ENCODE data around the gene PRPF6.
A peak's percentile ranks its signal among the peaks of the same experiment; 100 is the strongest.

Gene PRPF6

GRCh38 chr20:64052326-64052722, 71.4 kb downstream of the PRPF6 start:
- Histone ChIP-seq H3K9me3 (ENCODE audit: insufficient read depth, low read depth, low read length) (no peaks in the 10 kb centered on the region), H3K4me3 (ENCODE audit: low read length, poor library complexity, severe bottlenecking) (no peak overlapping the region), H3K9ac (ENCODE audit: low read depth, low read length, poor library complexity, severe bottlenecking) (no peak overlapping the region), H3K4me2 (ENCODE audit: low read depth, low read length, poor library complexity, severe bottlenecking) (no peak overlapping the region), H3K36me3 (ENCODE audit: insufficient read depth, low read length) (no peaks in the 10 kb centered on the region), H2AFZ (ENCODE audit: low read length) (no peak overlapping the region), H4K20me1 (ENCODE audit: insufficient read depth, low read length, poor library complexity, severe bottlenecking) (no peaks in the 10 kb centered on the region), H3F3A (ENCODE audit: low read depth) (no peaks in the 10 kb centered on the region), H3K9me2 (replicated peaks; ENCODE audit: low read depth, low read length) (no peaks in the 10 kb centered on the region), H3K4me1 (ENCODE audit: insufficient read depth, low read length, poor library complexity, severe bottlenecking) (peaks cover 14% of the 10 kb centered on the region), H3K27me3 (ENCODE audit: insufficient read depth, low read length, poor library complexity, severe bottlenecking) (no peaks in the 10 kb centered on the region), H3K79me2 (ENCODE audit: insufficient read depth, low read length) (no peaks in the 10 kb centered on the region)
- TF ChIP-seq, protein P1, sequence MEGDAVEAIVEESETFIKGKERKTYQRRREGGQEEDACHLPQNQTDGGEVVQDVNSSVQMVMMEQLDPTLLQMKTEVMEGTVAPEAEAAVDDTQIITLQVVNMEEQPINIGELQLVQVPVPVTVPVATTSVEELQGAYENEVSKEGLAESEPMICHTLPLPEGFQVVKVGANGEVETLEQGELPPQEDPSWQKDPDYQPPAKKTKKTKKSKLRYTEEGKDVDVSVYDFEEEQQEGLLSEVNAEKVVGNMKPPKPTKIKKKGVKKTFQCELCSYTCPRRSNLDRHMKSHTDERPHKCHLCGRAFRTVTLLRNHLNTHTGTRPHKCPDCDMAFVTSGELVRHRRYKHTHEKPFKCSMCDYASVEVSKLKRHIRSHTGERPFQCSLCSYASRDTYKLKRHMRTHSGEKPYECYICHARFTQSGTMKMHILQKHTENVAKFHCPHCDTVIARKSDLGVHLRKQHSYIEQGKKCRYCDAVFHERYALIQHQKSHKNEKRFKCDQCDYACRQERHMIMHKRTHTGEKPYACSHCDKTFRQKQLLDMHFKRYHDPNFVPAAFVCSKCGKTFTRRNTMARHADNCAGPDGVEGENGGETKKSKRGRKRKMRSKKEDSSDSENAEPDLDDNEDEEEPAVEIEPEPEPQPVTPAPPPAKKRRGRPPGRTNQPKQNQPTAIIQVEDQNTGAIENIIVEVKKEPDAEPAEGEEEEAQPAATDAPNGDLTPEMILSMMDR (conservative IDR thresholded peaks at IDR 0.05; ENCODE audit: low read length), result no peak
- no peak for TF ChIP-seq EZH2phosphoT487 (IDR thresholded peaks at IDR 0.05; ENCODE audit: borderline replicate concordance)

DNA sequence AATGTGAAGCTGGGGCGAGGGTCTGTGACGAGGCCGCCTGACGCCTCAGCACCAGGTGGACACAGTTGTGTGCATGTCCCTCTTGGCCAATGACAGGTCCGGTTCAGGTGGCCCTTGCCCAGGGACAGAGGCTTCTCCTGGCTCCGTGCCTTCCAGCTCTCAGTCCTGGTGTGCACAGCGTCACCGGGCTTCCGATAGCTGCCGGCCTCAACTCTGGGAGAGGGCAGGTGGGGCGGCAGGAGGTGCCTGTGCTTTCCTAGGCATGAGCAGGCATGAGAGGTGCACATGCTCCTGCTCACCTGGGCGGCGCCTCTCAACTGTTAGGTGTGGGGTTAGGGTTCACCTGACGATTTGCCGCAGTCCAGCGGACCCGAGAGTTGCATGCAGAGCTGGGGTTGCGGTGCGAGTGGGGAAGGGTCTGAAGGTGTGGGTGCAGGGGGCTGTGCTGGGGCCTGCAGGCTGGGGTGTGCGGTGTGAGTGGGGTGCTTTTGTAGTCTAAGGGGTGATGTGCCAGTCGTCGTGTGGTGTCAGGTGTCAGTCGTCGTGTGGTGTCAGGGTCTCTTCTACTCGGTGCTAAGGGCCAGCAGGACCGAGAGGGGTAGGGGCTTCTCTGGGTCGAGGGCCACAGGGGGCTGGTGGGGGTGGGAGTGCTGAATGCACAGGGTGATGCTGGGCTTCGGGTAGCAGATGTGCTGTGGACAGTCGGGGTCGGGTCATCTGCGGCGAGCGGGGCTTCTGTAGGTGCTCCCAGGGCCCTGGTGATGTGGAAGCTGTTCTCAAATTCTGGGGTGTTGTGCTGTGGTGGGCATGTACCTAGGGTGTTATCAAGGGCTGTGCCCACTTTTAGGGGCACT, 72.3 kb downstream of the PRPF6 start:
- Histone ChIP-seq H3K4me2 (ENCODE audit: low read depth, low read length, poor library complexity, severe bottlenecking) (peak overlapping the region; percentile 44), H3K9me3 (ENCODE audit: insufficient read depth, low read depth, low read length) (no peaks in the 10 kb centered on the region), H2AFZ (ENCODE audit: low read length) (no peak overlapping the region), H3K36me3 (ENCODE audit: insufficient read depth, low read length) (no peaks in the 10 kb centered on the region), H3F3A (ENCODE audit: low read depth) (no peaks in the 10 kb centered on the region), H3K27me3 (ENCODE audit: insufficient read depth, low read length, poor library complexity, severe bottlenecking) (no peaks in the 10 kb centered on the region), H4K20me1 (ENCODE audit: insufficient read depth, low read length, poor library complexity, severe bottlenecking) (no peaks in the 10 kb centered on the region), H3K79me2 (ENCODE audit: insufficient read depth, low read length) (no peaks in the 10 kb centered on the region), H3K4me3 (ENCODE audit: low read length, poor library complexity, severe bottlenecking) (no peak overlapping the region), H3K9ac (ENCODE audit: low read depth, low read length, poor library complexity, severe bottlenecking) (peak overlapping the region; percentile 40), H3K4me1 (ENCODE audit: insufficient read depth, low read length, poor library complexity, severe bottlenecking) (peaks cover 18% of the 10 kb centered on the region), H3K9me2 (replicated peaks; ENCODE audit: low read depth, low read length) (no peaks in the 10 kb centered on the region)
- no peak for TF ChIP-seq EZH2phosphoT487 (IDR thresholded peaks at IDR 0.05; ENCODE audit: borderline replicate concordance)
- TF ChIP-seq, protein P1 (conservative IDR thresholded peaks at IDR 0.05; ENCODE audit: low read length), result no peak

GRCh38 chr20:64053841-64054661, 73.1 kb downstream of the PRPF6 start:
- no peaks in the 10 kb centered on the region for H3K27me3 ChIP-seq (ENCODE audit: insufficient read depth, low read length, poor library complexity, severe bottlenecking)
- no peaks in the 10 kb centered on the region for H3K9me2 ChIP-seq (replicated peaks; ENCODE audit: low read depth, low read length)
- no peaks in the 10 kb centered on the region for H3K79me2 ChIP-seq (ENCODE audit: insufficient read depth, low read length)
- H3F3A ChIP-seq (ENCODE audit: low read depth), result no peaks in the 10 kb centered on the region
- H3K4me2 ChIP-seq (ENCODE audit: low read depth, low read length, poor library complexity, severe bottlenecking), result peak overlapping the region; percentile 44
- H2AFZ ChIP-seq (ENCODE audit: low read length), result peak overlapping the region; percentile 19; the same call in 1 of the 2 replicates
- no peak for TF ChIP-seq EZH2phosphoT487 (IDR thresholded peaks at IDR 0.05; ENCODE audit: borderline replicate concordance)
- TF ChIP-seq, protein P1 (conservative IDR thresholded peaks at IDR 0.05; ENCODE audit: low read length), result peak; percentile 36; the same call in 1 of the 2 replicates
- peak overlapping the region; percentile 40 for H3K9ac ChIP-seq (ENCODE audit: low read depth, low read length, poor library complexity, severe bottlenecking)
- H3K9me3 ChIP-seq (ENCODE audit: insufficient read depth, low read depth, low read length), result no peaks in the 10 kb centered on the region
- H3K36me3 ChIP-seq (ENCODE audit: insufficient read depth, low read length), result no peaks in the 10 kb centered on the region
- H3K4me3 ChIP-seq (ENCODE audit: low read length, poor library complexity, severe bottlenecking), result no peak overlapping the region
- H4K20me1 ChIP-seq (ENCODE audit: insufficient read depth, low read length, poor library complexity, severe bottlenecking), result no peaks in the 10 kb centered on the region
- peaks cover 18% of the 10 kb centered on the region for H3K4me1 ChIP-seq (ENCODE audit: insufficient read depth, low read length, poor library complexity, severe bottlenecking)

All from Loucy (cell line).